ENCODE results near the gene KIF16B.

Gene KIF16B

GRCh38 chr20:16616317-16616716, 43.1 kb upstream of the KIF16B start:
- TF ChIP-seq CTCF (IDR thresholded peaks at IDR 0.05; ENCODE audit: insufficient read depth, low read length, missing control alignments): no peak
- CTCF ChIA-PET: no interaction called here
- POLR2A ChIA-PET: no interaction called here
- no peak for DNase-seq (ENCODE audit: low read depth, low spot score)
- no peak overlapping the region for H3K4me3 ChIP-seq (ENCODE audit: low read depth, low read length)

- CTCF ChIA-PET: interaction anchor here (1.5 kb wide), 1 partner anchor 97 kb away, joined by 4 read pairs; no protein-coding TSS in a partner anchor
- POLR2A ChIA-PET: no interaction called here
- H3K4me3 ChIP-seq (ENCODE audit: low read depth, low read length): no peak overlapping the region
- DNase-seq (ENCODE audit: low read depth, low spot score): peak; percentile 59
- no peak for TF ChIP-seq CTCF (IDR thresholded peaks at IDR 0.05; ENCODE audit: insufficient read depth, low read length, missing control alignments)
These were observed 42.0 kb upstream of the KIF16B start for GRCh38 chr20:16615199-16615598.

GRCh38 chr20:16613954-16614353, 40.7 kb upstream of the KIF16B start:
- H3K4me3 ChIP-seq (ENCODE audit: low read depth, low read length): no peak overlapping the region
- ChIA-PET POLR2A (interaction anchor here (0.6 kb wide), 1 partner anchor 1388 kb away, joined by 3 read pairs; no protein-coding TSS in a partner anchor), CTCF (interaction anchor here (1.5 kb wide), 1 partner anchor 96 kb away, joined by 4 read pairs; no protein-coding TSS in a partner anchor)
- no peak for DNase-seq (ENCODE audit: low read depth, low spot score)
- TF ChIP-seq CTCF (IDR thresholded peaks at IDR 0.05; ENCODE audit: insufficient read depth, low read length, missing control alignments): no peak

GRCh38 chr20:16612706-16613105, 39.5 kb upstream of the KIF16B start:
- no peak for DNase-seq (ENCODE audit: low read depth, low spot score)
- TF ChIP-seq CTCF (IDR thresholded peaks at IDR 0.05; ENCODE audit: insufficient read depth, low read length, missing control alignments): no peak
- POLR2A ChIA-PET: no interaction called here

GRCh38 chr20:16611817-16612216, 38.6 kb upstream of the KIF16B start:
- DNase-seq (ENCODE audit: low read depth, low spot score): no peak
- H3K4me3 ChIP-seq (ENCODE audit: low read depth, low read length): no peak overlapping the region
- ChIA-PET POLR2A (no interaction called here), CTCF (no interaction called here)
- TF ChIP-seq CTCF (IDR thresholded peaks at IDR 0.05; ENCODE audit: insufficient read depth, low read length, missing control alignments): no peak

More at GRCh38 chr20:16612706-16613105, 39.5 kb upstream of the KIF16B start:
- H3K4me3 ChIP-seq (ENCODE audit: low read depth, low read length): no peak overlapping the region
- CTCF ChIA-PET: no interaction called here

- H3K4me3 ChIP-seq (ENCODE audit: low read depth, low read length): no peak overlapping the region
- CTCF ChIA-PET: no interaction called here
- DNase-seq (ENCODE audit: low read depth, low spot score): no peak
- no peak for TF ChIP-seq CTCF (IDR thresholded peaks at IDR 0.05; ENCODE audit: insufficient read depth, low read length, missing control alignments)
- POLR2A ChIA-PET: no interaction called here
These were observed 35.8 kb upstream of the KIF16B start for GRCh38 chr20:16609066-16609465.
